Left renal cortex interstitium (tissue), 4 donors: ENCODE measurements around the gene DDX10. TPM values are rescaled to one million over a fixed set of nuclear protein-coding genes. Genes with fewer than 3 reads are reported as not detected.
"Not testable (repeated sequence)": the region's sequence is repeated elsewhere in the genome, so short reads cannot be mapped to it uniquely, and the experiment has no call there.

Experiments
- DNase-seq, 4 donors: peaks; one replicate each; pipeline ENCODE4 v3.0.0-alpha.2; 2013; ENCODE audit warnings: low read depth in 4 of 4, low spot score in 2 of 4, missing footprints in 1 of 4
- polyA plus RNA-seq, 4 donors: library from polyadenylated mRNA; unstranded; fragments of 120-200 nt; gene quantifications; one replicate each; pipeline ENCODE4 v1.2.1, GENCODE V29; 2013; ENCODE audit not compliant: insufficient read length in 4 of 4

Gene DDX10
- polyA plus RNA-seq, 4 donors = 69.6 to 94.9 (median 79.2) TPM

DNA sequence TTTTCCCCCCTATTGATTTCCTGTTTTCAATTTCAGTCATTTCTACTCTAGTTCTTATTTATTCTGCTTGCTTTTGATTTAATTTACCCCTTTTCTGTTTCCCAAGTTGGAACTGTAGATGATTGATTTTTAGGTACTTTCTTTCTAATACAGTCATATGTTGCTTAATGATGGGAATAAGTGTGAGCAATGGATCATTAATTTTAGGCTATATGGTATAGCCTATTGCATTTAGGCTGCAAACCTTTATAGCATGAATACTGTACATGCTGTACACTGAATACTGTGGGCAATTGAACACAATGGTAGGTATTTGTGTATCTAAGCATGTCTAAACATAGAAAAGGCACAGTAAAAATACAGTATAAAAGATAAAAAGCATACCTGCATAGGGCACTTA, 44.9 kb downstream of the DDX10 start:
- DNase-seq = no peak

- DNase-seq = no peak
Measured at GRCh38 chr11:108713076-108713790, 48.4 kb downstream of the DDX10 start.

DNA sequence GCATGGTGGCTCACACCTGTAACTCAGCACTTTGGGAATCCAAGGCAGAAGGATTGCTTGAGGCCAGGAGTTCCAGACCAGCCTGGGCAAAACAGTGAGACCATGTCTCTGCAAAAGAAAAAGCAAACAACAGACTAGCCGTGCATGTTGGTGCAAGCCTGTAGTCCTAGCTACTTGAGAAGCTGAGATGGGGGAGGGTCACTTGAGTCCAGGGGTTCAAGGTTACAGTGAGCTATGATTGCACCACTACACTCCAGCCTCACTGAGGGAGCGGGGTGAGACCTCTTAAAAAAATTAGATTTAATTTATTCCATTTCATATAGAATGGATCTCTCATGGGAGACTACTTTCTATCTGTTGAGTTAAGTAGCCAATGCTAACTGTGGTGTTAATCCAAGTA, 50.4 kb downstream of the DDX10 start:
- DNase-seq = no peak

- DNase-seq = no peak
Measured at GRCh38 chr11:108718466-108718865, 53.6 kb downstream of the DDX10 start.

DNA sequence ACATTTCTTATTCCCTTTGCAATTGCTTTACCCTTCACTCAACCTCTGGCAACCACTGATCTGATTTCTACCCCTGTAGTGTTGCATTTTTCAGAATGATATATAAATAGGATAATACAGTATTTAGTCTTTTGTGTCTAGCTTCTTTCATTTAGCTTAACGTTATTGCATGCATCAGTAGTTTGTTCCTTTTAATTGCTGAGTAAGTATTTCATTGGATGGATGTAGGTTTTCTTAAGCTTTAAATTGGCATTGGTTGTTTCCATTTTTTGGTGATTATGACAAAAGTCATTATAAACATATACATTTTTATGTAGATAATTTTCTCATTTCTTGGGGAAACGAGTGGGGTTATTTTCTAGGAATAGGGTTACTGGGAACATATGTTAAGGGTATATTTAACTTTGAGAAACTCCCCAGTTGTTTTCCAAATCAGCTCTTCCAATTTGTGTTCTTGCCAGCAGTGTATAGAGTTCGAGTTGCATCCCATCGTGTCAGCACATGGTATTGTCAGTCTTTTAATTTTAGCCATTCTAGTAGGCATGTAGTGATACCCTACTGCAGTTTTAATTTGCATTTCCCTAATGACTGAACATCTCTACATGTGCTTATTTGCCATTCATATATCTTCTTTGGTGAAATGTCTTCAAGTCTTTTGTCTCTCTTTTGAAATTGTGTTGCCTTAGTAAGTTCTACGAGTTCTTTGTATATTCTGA, 60.3 kb downstream of the DDX10 start:
- no peak for DNase-seq

- DNase-seq = no peak
Measured at GRCh38 chr11:108726077-108726800, 61.4 kb downstream of the DDX10 start.

DNA sequence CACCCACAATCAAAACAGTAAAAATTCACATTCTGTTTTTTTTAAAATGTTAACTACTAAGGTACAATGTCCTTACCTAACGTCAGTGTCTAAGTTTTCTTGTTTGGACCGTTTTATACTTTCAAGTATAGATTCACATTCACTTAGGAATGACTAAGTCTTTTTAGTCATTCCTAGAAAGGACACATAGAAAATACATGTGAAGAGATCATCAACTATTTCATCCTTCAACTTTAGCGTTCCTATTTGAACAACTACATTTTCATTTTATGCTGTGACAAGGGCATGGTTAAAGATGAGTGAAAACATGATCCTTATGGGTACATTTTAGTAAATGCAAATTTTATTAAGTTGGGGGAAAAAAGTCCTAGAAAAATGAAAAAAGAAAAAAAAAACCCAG, 62.8 kb downstream of the DDX10 start:
- DNase-seq = no peak

- no peak for DNase-seq
Measured at GRCh38 chr11:108729227-108729871, 64.5 kb downstream of the DDX10 start.

DNA sequence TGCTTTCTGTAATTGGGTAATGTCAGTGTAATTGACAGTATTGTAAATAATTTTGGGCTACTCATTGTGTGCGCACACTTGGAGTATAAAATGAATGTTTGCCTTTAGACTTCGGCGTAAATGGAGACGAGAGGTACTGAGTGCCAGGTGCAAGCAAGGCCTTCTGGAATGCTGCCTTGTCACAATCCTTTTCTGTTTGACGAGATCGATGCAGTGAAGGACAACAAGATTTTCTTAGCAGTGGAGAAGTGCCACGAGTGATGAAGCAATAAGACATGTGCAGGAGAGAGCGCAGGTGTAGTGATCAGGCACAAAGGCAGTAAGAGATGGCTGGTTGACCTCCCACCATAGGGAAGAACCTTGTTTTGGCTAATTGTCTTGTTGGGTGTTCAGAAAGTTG, 67.5 kb downstream of the DDX10 start:
- no peak for DNase-seq

DNA sequence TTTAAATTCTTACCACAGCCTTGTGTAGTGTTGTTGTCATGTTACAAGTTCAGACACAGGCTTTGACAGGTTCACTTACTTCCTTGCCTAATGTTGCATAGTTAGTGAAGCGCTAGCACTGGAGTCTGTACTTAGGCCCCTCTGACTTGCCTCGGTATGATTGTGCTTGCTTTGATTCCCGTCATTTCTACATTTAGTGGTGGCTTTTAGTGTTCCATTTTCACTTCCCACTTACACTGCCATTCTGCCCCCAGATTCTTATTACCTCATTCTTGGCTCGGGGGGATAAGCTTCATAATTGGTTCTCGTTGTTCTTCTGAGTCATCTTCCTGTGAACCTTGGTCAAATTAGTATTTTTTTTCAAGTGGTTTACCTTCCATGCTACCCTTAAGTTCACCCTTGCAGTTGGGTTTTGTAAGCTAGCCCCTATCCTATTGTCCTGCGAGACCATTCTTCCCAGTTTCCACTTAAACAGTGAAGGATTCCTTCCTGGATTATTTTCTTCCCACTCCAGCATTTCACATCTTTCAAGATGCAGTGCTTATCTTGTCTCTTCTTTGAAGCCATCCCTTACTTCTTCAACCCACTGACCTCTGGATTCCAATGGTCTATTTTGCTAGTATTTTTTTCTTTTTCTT, 68.7 kb downstream of the DDX10 start:
- DNase-seq = no peak

DNA sequence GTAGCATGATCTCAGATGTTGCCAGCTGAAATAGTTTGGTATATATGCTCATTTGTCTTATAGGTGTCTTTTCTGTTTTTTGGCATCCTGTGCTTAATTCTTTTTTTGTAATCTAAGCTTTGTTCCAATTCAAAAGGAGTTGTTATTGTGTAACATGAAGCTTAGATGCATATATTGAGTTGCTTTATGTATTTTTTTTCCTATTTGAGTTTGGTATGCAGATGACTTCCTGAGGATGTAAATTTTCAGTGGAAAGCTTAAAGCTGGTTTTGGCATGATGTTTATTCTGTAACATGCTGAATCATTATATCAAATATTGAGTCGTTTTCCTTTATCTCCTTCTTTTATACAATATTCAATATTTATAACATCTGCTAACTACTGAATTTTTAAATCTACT, 69.4 kb downstream of the DDX10 start:
- no peak for DNase-seq

GRCh38 chr11:108734956-108735559, 70.2 kb downstream of the DDX10 start:
- DNase-seq = no peak

DNA sequence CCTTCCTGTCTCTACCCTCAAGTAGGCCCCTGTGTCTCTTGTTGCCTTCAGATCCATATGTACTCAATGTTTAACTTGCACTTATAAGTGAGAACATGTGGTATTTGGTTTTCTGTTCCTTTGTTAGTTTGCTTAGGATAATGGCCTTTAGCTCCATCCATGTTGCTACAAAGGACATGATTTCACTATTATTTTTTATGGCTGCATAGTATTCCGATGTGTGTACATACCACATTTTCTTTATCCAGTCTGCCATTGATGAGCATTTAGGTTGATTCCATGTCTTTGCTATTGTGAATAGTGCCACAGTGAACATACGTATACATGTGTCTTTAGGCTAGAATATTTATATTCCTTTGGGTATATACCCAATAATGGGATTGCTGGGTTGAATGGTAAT, 75.3 kb downstream of the DDX10 start:
- DNase-seq = not testable (repeated sequence)

DNA sequence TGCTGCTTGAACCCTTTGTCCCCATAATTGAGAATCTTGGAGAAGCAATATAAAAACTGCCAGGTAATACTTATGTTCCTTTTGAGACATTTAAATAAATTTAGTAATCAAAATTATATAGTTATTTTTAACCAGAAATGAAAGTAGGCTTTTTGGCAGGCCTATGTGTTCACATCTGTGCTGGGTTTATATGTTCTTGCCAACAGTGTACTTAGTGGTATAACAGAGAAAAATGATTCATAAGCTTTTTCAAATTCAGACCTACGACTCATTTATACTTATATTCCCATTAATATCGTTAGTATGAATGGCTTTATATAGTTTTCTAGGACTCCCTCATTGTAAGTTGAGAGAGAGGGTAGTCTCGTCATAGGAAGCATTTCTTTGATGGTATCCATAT, 79.0 kb downstream of the DDX10 start:
- no peak for DNase-seq

- no peak for DNase-seq
Measured at GRCh38 chr11:108748968-108749367, 84.1 kb downstream of the DDX10 start.

DNA sequence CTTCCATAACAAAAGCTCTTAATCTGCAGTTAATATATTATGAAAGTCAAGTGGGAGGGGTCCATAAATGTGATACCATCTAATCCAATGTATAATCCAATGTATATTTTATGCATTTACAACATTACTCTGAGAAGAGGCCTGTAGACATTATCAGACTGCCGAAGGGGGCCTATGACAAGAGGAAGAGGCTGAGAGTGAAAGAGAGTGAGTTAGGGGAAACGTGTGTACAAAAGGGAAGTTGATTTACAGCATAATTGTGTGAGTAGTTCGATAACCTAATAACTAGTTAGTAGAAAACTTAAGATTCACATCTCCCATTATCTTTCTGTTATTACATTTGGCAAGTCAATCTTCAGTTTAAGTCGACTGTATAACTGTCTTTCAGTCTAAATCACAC, 86.6 kb downstream of the DDX10 start:
- no peak for DNase-seq

GRCh38 chr11:108752297-108752751, 87.5 kb downstream of the DDX10 start:
- no peak for DNase-seq

- DNase-seq = no peak
Measured at GRCh38 chr11:108754901-108755625, 90.2 kb downstream of the DDX10 start.

GRCh38 chr11:108757630-108758029, 92.8 kb downstream of the DDX10 start:
- no peak for DNase-seq

DNA sequence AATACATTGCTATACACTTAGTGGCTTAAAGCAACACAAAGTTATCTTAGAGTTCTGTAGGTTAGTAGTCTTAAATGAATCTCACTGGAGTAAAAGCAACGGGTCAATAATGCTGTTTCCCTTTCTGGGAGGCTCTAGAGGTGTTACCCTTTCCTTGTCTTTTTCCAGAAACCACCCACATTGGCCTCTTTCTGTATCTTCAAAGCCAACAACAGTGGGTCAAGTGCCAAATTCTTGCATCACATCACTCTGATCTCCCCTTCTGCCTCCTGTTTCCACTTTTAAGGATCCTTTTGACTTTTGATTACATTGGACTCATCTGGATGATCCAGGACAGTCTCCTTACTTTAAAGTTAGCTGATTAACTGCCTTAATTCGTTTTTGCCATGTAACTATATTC, 93.6 kb downstream of the DDX10 start:
- no peak for DNase-seq
